ENCODE results near the gene DNAJC5.

DNAJC5 gene

DNA sequence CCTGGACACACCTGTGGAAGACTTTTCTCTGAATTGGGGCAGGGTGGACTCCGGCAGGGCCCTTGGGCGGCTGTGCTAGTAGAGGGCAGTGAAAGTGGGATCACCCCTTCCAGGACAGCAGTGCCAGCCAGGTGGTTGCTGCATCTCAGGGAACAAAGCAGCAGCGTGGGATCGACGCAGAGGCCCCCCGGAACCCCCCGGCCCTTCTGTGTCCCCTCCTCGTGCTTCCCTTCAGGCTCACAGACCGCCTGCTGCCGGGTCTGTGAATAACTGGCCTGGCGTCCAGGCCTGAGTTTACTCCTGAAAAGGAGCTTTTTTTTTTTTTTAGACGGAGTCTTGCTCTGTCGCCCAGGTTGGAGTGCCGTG is 8.9 kb upstream of the DNAJC5 start:
- TF ChIP-seq POLR2A (IDR thresholded peaks at IDR 0.05; ENCODE audit: low read length) (no peak), GATA1 (IDR thresholded peaks at IDR 0.05; ENCODE audit: low read depth, low read length) (no peak)
- no peak for DNase-seq

DNA sequence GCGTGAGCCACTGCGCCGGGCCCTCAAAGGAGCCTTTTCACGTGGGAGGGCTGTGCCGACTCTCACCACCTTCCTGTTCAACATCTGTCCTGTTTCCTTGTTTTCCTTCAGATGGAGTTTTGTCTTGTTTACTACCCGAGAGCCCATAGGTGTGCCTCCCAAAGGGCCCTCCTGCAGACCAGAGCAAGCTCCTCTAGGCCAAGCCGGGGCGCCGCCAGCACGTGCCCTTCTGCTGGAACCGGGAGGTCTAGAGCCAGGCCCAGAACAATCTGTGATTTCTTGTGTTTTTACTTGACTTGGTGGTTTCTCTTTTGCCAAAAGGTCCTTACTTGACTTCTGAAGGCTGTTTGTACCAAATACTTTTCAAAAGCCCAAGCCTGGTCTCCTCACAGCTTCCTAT is 8.0 kb upstream of the DNAJC5 start:
- TF ChIP-seq POLR2A (IDR thresholded peaks at IDR 0.05; ENCODE audit: low read length) (no peak), GATA1 (IDR thresholded peaks at IDR 0.05; ENCODE audit: low read depth, low read length) (no peak)
- DNase-seq, result no peak

DNA sequence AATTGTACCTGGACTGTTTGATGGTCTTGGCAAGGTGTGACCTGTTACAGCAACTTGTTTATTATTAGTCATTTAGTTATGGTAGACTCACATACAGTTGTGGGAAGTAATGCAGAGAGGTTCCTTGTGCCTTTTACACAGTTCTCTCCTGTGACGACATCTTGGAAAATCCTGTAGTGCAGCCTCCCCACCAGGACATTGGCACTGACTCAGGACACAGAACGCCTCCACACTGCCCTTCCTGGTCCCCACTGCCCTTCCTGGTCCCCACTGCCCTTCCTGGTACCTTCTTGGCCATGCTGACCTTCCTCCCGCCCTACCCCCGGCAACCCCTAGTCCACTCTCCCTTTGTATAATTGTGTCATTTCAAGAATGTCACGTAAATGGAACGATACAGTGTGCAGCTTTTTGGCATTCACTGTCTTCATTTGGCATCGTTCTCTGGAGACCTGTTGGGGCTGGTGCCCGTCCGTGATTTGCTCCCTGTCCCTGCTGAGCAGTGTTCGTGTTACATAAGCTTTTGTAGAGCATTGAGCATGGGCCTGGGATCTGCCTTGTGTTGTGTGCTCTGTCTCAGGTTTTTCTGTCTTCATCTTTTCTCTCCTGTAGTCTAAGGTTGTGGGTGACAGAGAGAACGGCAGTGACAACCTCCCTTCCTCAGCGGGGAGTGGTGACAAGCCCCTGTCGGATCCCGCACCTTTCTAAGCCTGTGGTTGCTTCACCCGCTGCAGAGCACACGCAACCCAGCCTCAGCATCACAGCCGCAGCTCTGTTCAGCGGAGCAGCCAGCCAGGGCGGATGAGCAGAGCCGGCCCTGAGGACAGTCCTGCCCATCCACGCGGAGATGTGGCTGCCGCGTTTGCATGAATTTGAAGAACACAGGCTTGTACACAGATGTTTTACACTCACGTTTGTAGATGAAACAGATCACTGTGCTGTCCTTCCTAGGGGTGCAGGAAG is 5.4 kb upstream of the DNAJC5 start:
- DNase-seq, result no peak
- TF ChIP-seq GATA1 (IDR thresholded peaks at IDR 0.05; ENCODE audit: low read depth, low read length), result no peak
- no peak for TF ChIP-seq POLR2A (IDR thresholded peaks at IDR 0.05; ENCODE audit: low read length)

DNA sequence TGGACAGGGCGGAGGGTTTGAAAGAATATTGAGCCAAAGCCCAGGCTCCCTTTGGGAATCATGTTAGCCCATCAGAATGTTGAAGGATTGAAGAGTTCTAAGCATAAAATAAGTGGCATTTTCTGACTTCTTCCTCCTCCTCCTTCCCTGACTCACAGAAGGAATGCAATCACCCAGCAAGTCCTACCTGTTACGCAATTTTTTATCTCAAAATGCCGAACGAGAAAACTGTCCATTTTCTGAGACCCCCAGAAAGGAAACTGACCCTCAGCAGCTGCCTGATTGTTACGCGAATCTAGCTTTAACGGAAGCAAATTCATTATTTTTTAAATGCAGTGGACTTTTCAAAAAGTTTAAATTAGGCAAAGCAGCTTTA is 4.7 kb upstream of the DNAJC5 start:
- TF ChIP-seq POLR2A (IDR thresholded peaks at IDR 0.05; ENCODE audit: low read length) (no peak), GATA1 (IDR thresholded peaks at IDR 0.05; ENCODE audit: low read depth, low read length) (no peak)
- no peak for DNase-seq

DNA sequence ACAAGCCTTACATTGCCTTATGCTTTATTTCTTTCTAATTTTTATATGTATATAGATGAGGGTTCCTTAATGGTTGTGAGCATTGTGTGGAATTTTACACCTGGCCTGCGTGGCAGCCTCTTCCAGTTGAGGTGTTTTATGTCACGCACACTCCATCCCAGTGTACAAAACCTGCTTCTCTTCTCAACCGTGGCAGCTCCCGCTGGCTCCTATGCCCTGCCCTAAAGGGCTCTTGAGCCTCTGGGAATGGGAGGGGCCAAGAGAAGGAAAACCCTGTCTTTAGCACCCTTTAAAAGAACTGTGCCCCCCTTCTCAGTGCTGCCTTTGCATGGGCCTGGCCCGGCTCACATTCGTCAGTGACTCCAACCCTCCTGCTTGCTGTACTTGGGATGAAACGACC is 4.3 kb upstream of the DNAJC5 start:
- no peak for TF ChIP-seq POLR2A (IDR thresholded peaks at IDR 0.05; ENCODE audit: low read length)
- no peak for TF ChIP-seq GATA1 (IDR thresholded peaks at IDR 0.05; ENCODE audit: low read depth, low read length)
- no peak for DNase-seq

DNA sequence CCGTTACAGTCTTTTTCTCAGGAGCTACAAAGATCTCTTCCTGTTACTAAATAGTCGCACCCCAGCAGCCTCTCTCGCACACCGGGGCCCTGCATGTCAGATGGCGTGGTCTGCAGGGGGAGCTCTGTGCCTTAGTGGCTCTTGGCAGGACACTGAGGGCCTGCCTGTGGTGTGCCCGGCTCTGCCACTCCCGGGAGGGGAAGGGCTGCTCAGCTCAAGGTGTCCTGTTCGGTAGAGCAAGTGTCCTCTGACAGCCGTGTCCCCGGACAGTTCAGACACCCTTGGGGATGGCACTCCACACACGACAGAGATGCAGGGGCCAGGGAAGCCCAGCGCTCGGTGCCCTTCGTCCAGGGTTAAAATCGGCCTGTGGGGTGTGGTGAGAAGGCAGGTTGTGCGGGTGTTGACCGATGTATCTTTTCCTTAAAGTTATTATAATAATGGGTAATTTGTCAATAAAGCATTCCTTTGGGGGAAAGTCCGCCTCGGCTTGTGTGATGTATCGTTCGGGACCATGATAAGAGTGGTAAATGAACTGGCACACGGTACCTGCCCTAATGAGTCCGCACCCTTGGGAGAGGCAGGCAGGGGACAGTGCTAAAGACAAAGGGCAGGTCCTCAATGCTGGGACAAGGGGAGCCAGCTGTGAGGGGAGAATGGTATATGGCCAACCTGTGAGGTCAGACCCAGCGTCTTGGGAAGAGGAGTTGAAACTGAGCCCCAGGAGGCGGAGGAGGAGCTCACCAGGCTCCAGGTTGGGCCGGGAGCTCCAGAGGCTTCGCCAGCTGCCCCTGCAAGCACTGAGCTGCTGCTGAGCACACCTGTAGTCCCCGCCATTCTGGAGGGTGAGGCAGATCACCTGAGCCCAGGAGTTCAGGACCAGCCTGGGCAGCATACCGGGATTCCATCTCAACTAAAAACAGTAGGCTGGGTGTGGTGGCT is 3.6 kb upstream of the DNAJC5 start:
- DNase-seq, result no peak
- TF ChIP-seq GATA1 (IDR thresholded peaks at IDR 0.05; ENCODE audit: low read depth, low read length) (no peak), POLR2A (IDR thresholded peaks at IDR 0.05; ENCODE audit: low read length) (no peak)

DNA sequence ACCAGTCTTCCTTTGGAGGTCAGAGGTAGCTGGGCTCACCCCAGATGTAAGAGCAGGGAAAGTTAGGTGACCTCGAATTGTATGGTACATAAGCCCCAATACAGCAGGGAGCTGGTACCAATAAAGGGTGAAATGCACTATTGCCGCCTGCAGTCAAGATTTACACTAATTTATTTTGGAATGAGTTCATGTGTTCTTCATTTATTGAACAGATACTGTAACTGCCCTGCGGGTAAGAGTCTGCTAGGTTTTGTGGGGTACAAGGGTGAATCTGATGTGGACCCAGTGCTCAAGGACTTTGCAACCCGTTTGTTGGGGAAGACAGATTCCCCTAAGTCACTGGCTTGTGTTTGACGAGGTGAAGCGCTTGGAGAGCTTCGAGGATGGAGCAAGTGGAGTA is 2.5 kb upstream of the DNAJC5 start:
- TF ChIP-seq GATA1 (IDR thresholded peaks at IDR 0.05; ENCODE audit: low read depth, low read length) (no peak), POLR2A (IDR thresholded peaks at IDR 0.05; ENCODE audit: low read length) (no peak)
- no peak for DNase-seq

DNA sequence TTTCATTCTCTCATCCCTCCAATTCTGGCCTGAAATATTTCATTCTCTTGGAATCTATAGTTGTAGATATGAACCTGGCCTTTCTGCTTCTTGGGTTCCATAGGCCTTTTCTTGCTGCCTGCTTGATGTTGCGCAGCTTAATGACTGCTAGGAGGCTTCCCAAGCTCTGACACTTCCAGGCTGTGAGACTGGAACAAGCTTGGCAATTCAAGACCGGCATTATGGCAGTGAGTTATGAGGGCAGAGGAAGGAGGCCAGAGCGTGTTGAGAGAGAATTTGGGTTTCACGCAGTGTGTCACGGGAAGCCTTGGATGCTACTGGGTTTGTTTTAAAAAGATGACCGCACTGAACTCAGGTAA is 948 bp upstream of the DNAJC5 start:
- DNase-seq, result no peak
- TF ChIP-seq POLR2A (IDR thresholded peaks at IDR 0.05; ENCODE audit: low read length) (no peak), GATA1 (IDR thresholded peaks at IDR 0.05; ENCODE audit: low read depth, low read length) (no peak)

DNA sequence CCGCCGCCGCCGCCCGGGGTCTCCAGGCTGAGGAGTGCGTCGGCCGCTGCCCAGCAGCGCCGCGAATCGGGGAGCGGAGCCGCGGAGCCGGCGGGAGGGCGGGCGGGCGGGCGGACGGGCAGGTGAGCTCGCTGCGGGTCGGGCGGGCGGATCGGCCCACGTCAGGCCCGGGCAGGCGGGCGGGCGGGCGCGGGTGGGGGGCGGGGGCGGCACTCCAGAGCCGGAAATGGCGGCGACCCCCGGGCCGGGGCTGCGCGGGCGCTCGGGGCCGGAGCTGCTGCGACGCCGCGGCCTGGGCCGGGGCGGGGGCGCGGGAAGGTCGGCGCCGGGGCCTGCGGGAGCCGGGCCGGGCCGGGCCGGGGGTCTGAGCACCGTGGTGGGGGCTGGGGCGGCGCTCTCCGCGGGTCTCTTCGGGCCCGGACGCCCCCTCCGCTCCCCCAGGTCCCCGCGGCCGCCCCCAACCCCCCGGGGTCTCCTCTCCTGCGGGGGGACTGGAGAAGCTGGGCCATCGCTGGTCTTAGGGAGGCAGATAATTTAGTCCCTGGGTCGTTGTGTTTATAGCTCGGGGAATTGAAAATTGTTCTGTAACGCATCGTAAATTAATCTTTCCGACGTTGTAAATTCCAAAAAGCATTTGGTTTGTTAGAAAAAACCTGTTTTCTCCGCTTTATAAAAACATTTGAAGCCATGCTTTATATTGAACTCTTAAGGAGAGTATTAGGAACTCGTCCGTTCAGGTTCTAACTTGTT is 451 bp downstream of the DNAJC5 start:
- peak; percentile 51 to 62 for DNase-seq
- TF ChIP-seq GATA1 (IDR thresholded peaks at IDR 0.05; ENCODE audit: low read depth, low read length), result no peak
- no peak for TF ChIP-seq POLR2A (IDR thresholded peaks at IDR 0.05; ENCODE audit: low read length)

DNA sequence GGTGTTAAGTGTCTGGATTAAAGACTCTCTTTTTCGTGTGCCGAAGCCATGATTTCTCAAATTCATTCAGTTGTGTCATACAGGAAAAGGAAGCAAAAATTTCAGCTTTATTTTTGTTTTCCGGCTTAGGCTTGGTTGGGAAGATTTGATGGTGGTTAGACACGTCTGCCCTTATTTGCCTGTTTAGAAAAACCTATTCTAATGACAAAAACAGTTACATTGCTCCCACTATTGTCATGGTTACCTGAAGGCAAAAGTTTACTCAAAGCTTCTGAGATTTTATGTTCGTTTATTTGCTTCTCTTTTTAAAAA is 982 bp downstream of the DNAJC5 start:
- no peak for DNase-seq
- TF ChIP-seq GATA1 (IDR thresholded peaks at IDR 0.05; ENCODE audit: low read depth, low read length), result no peak
- TF ChIP-seq POLR2A (IDR thresholded peaks at IDR 0.05; ENCODE audit: low read length), result no peak

DNA sequence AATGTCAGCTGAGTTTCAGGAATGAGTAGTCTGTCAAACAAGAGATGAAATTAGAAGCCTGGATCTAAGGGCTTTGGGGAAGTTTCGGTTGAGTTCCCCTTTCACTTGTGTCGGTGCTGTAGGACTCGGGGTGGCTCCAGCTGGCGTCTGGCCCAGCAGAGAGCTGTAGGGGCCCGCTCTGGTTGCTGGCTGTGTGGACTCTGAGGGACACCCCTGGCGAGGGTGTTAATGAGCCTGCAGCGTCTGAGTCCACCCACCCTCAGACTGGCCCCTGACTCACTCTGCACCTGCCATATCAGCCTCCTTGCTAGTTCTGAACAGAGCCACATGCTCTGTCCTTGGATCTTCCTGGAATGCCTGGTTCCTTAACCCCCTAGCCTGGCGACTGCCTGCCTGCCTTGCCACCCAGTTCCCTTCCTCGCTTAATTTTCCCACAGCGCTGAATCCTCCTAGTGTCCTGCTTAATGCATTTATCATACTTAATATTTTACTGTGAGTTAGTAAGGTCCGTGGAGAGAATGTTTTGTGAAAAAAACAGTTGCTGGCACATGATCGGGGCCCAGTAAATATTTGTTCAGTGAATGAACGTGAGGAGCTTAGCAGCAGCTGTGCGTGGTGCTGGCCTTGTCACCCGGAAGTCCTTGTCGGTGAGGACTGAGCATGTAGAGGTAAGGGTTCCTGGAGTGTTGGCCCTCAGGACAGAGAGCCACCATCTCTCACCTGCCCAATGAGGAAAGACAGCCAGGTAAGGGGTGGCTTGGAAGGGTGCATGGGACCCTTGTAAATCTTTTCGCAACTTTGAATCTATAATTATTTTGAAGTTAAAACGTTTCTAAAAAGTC is 1.6 kb downstream of the DNAJC5 start:
- TF ChIP-seq GATA1 (IDR thresholded peaks at IDR 0.05; ENCODE audit: low read depth, low read length) (no peak), POLR2A (IDR thresholded peaks at IDR 0.05; ENCODE audit: low read length) (peak; percentile 14)
- peak; percentile 72 to 78 for DNase-seq

DNA sequence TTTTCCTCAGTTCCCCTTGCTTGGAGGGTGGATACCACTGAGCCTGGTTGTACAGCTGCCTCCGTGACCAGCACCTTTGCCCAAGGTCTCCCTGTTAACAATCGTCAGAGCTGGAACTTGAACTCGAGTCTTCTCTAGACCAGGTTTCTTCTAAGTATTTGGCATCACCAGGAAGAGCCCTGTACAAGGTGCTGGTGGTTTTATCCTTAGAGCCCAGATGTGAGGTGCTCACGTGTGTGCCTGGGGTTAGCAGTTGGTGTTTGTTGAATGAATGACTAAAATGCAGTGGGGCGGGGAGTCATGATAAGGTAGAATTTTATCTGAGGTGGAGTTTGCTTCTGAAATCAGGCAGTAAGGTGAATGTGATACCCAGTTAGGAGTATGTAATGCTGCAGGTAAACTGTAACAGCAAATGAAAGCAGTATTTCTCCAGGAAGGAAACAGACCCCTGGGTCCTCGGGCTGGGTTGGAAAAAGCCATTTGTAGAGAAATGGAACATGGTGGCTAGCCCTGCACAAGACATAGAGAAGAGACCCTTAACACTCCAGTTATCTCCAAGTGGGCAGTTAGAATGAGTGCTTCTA is 3.1 kb downstream of the DNAJC5 start:
- TF ChIP-seq GATA1 (IDR thresholded peaks at IDR 0.05; ENCODE audit: low read depth, low read length) (no peak), POLR2A (IDR thresholded peaks at IDR 0.05; ENCODE audit: low read length) (no peak)
- peak in 1 of 2 experiments; percentile 20 for DNase-seq
